GM21423 (cell line): Measurements from ENCODE around the gene ZGPAT.

ENCODE experiments used
- ATAC-seq: cut with Tn5 transposase; IDR thresholded peaks from one replicate; pipeline ENCODE4 v1.9.1; 2021; ENCODE audit warnings: mild to moderate bottlenecking, moderate library complexity; ENCODE audit not compliant: unreplicated experiment

The ZGPAT gene

GRCh38 chr20:63777614-63778013, 69.8 kb downstream of the ZGPAT start:
- ATAC-seq, result no peak

DNA sequence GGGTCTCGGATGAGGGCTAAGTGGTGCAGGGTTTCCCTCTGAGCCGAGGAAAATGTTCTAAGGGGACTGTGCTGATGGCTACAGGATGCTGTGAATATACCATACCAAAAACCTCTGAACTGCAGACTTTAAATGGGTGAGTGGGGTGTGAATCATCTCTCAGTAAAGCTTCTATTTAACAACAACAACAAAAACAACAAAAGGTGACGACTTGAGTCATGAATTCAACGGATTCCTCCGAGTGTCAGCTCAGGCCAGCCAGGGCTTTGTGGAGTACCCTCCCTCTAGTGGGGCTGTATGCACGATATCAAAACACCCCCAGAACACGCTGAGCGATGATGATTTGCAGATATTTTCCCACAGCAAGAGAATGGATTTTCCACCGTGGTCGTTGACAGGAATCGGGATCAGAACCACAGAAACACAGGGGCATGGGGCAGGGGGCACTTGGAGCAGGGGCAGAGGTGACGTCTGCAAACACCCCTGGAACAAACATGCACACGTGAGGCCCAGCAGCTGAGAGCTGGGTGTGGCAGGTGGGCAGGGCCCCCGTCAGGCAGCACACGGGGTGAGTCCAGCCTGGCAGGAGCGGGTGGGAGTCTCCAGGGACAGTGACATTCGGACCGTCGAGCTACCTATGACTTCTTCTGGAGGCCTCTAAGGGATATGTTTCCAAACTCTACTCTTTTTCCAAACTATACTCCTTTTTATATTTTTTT, 70.4 kb downstream of the ZGPAT start:
- no peak for ATAC-seq

GRCh38 chr20:63778857-63779256, 71.0 kb downstream of the ZGPAT start:
- ATAC-seq, result no peak

GRCh38 chr20:63781181-63781580, 73.3 kb downstream of the ZGPAT start:
- no peak for ATAC-seq

DNA sequence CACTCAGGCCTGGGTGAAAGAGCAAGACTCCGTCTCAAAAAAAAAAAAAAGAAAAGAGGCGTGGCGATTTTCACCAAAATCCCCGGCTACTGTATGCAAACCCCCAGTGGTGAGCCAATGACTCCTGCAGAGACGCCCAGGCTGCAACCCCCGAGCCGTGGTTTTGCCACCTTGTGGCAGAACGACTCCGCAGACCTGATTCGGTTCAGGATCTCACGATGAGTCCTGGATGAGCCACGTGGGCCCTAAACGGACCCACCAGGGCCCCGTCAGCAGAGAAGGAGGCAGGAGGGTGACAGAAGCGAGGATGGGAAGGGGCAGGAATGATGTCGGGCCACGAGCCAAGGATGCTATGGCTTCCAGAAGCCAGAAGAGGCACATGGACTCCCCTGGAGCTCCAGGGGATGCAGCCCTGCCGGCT, 74.2 kb downstream of the ZGPAT start:
- no peak for ATAC-seq

DNA sequence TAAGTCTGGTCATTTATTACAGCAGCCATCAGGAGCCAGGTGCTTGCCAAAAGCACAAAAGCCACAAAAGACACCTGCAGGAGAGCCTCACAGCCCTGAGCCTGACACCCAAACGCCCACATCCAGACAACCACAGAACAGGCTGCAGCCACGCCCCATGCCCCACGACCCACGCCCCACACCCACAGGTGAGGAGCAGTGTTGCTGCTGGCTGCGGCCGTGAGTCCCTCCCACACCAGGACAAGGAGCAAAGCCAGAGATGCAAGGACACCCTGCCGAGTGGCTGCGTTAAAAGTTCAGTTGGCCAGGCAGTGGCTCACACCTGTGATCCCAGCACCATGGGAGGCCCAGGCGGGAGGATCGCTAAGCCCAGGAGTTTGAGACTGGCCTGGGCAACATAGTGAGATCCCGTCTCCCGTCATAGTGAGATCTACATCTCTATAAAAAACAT, 74.7 kb downstream of the ZGPAT start:
- ATAC-seq, result no peak

DNA sequence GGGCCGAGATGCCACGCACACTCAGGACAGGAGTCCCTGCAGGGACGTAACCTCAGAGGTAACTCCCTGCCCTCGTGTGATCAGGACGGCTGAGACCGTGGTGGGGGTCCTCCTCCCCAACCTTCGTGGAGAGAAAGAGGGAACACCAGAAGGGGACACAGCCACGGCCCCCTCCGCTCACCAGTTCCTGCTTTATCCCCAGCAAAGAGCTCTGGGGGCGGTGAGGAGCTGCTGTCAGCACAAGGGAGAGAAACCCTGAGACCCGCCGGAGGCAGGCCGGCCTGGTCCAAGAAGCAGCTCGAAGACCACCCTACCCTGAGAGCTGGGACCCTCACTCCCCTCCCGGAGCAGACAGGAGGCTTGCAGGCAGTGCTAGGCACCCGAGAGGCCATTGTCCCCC, 76.1 kb downstream of the ZGPAT start:
- ATAC-seq, result no peak

DNA sequence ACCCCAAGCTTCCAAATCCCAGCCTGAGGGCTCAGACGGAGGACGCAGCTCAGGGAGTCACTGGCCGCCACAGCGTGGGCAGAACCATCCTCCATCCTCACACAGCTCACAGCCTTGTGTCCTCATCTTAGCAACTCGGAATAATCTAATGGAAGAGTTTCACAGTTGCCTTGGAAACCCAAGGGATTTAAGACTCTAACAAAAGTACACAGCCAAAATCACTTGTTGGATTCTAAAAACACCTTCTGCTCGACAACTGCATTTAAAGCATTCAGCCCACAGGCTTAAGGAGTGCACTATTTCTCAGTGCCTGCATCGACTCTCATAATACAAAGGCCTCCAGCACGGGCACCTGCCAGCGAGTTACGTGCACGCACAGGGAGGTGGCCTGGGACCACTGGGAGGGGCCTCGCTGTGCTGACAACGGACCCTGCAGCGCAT, 77.9 kb downstream of the ZGPAT start:
- no peak for ATAC-seq
